ENCODE results near the gene LRP6.

DNA sequence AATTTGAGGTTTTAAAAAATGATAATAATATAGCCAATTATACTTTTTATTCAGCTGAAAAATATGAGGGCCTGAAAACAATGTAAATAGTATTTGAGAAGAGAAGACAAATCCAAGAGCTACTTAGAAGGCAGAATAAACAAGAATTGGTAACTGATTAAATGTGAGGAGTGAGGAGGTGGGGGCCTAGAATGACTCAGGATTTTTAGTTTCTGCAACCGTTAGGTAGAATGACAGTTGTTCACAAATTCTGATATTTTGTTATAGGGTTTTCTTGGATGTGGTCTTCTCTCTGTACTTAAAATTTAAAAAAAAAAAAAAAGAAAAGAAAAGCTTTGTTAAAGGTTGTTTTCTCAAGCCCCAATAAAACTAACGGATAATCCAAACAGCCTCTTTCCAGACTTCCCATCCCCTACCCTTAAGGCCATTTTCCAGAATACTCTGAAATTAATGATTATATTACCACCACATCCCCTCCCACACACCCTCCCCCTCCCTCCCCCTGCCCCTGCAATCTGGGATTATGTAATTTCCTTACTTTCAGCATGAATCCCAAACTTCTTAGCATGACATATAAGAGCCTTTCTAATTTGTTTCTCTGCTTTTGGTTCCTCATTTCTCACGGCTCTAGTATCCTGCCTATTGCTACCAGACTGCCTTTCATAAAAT, 50.4 kb downstream of the LRP6 start:
- TF ChIP-seq TARDBP (IDR thresholded peaks at IDR 0.05), result no peak
- TF ChIP-seq NFRKB (IDR thresholded peaks at IDR 0.05), result no peak
- TF ChIP-seq FOXA1 (IDR thresholded peaks at IDR 0.05), result no peak
- TF ChIP-seq L3MBTL2 (conservative IDR thresholded peaks at IDR 0.05), result no peak
- TF ChIP-seq ELF4 (IDR thresholded peaks at IDR 0.05), result no peak
- TF ChIP-seq SUZ12 (IDR thresholded peaks at IDR 0.05), result no peak
- TF ChIP-seq, protein P1, sequence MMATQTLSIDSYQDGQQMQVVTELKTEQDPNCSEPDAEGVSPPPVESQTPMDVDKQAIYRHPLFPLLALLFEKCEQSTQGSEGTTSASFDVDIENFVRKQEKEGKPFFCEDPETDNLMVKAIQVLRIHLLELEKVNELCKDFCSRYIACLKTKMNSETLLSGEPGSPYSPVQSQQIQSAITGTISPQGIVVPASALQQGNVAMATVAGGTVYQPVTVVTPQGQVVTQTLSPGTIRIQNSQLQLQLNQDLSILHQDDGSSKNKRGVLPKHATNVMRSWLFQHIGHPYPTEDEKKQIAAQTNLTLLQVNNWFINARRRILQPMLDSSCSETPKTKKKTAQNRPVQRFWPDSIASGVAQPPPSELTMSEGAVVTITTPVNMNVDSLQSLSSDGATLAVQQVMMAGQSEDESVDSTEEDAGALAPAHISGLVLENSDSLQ (IDR thresholded peaks at IDR 0.05), result no peak
- TF ChIP-seq FOXK2 (IDR thresholded peaks at IDR 0.05), result no peak
- no peak for TF ChIP-seq SP1 (IDR thresholded peaks at IDR 0.05)
- TF ChIP-seq BHLHE40 (IDR thresholded peaks at IDR 0.05; ENCODE audit: borderline replicate concordance), result no peak
- no peak for TF ChIP-seq CTBP1 (IDR thresholded peaks at IDR 0.05; ENCODE audit: borderline replicate concordance)
- TF ChIP-seq LEF1 (IDR thresholded peaks at IDR 0.05; ENCODE audit: borderline replicate concordance), result no peak
- TF ChIP-seq ARNT (IDR thresholded peaks at IDR 0.05), result no peak

All from HEK293T (cell line).